K562 (cell line): ENCODE measurements around the gene GLMP. TPM values are rescaled to one million over a fixed set of nuclear protein-coding genes. Genes with fewer than 3 reads are reported as not detected.

Experiments
- ARNT ChIP-seq, 2 experiments: fragments of 450-650 bp; IDR thresholded peaks; 2 replicates each; pipeline ENCODE4 v1.6.1; 2016; ENCODE audit warnings: mild to moderate bottlenecking in 1 of 2
- BMI1 ChIP-seq: fragments of 150-350 bp; IDR thresholded peaks from 2 replicates; pipeline ENCODE4 v1.6.1; 2014; ENCODE audit warnings: low read length
- CTBP1 ChIP-seq: fragments of 450-650 bp; IDR thresholded peaks from 2 replicates; pipeline ENCODE4 v1.6.1; 2016; ENCODE audit warnings: borderline replicate concordance
- DMBX1 ChIP-seq: fragments of 250-450 bp; sonication (Bioruptor Pico); IDR thresholded peaks from 2 replicates; pipeline ENCODE4 v1.8.0; 2022; ENCODE audit warnings: inconsistent platforms, mild to moderate bottlenecking, moderate library complexity, borderline replicate concordance
- GATAD2B ChIP-seq: fragments of 450-650 bp; IDR thresholded peaks from 2 replicates; pipeline ENCODE4 v1.6.1; 2017; ENCODE audit warnings: mild to moderate bottlenecking, borderline replicate concordance
- MAFF ChIP-seq: IDR thresholded peaks from 2 replicates; pipeline ENCODE4 v1.6.1; 2012; ENCODE audit warnings: low read length, improper control_type of control experiment
- MYC ChIP-seq, 2 experiments: fragments of 250-450 bp in 1 of 2; sonication (Bioruptor Pico) in 1 of 2; IDR thresholded peaks; 2 replicates each; pipeline versions ENCODE4 v1.5.1 to v1.6.1; 2012 to 2021; ENCODE audit warnings: low read depth in 2 of 2, borderline replicate concordance in 1 of 2, improper control_type of control experiment in 1 of 2, low read length in 1 of 2, mild to moderate bottlenecking in 1 of 2, moderate library complexity in 1 of 2
- PML ChIP-seq: IDR thresholded peaks from 2 replicates; pipeline ENCODE4 v1.6.1; 2012; ENCODE audit warnings: low read length, inconsistent platforms
- SREBF1 ChIP-seq: fragments of 150-350 bp; IDR thresholded peaks from 2 replicates; pipeline ENCODE4 v1.6.1; 2014; ENCODE audit warnings: antibody characterized with exemption, low read depth, low read length, borderline replicate concordance
- U2AF1 ChIP-seq: fragments of 200-400 bp; formaldehyde crosslinking; optimal IDR thresholded peaks from 2 replicates; pipeline ENCODE3; 2017; ENCODE audit warnings: mild to moderate bottlenecking, low read depth, low read length, moderate library complexity
- ZBED1 ChIP-seq: IDR thresholded peaks from 2 replicates; pipeline ENCODE4 v1.6.1; 2014
- ZBTB26 ChIP-seq: fragments of 450-650 bp; formaldehyde crosslinking; IDR thresholded peaks from 2 replicates; pipeline ENCODE4 v1.4.0; 2022; ENCODE audit warnings: missing genetic modification characterization
- ZFPM2 ChIP-seq: fragments of 250-450 bp; sonication (Bioruptor Pico); IDR thresholded peaks from 2 replicates; pipeline ENCODE4 v1.5.1; 2022; ENCODE audit warnings: mild to moderate bottlenecking
- ZNF140 ChIP-seq: fragments of 250-450 bp; sonication (Bioruptor Pico); IDR thresholded peaks from 2 replicates; pipeline ENCODE4 v1.8.0; 2021; ENCODE audit warnings: moderate library complexity, mild to moderate bottlenecking, inconsistent platforms
- ZNF212 ChIP-seq: fragments of 450-650 bp; formaldehyde crosslinking; IDR thresholded peaks from 2 replicates; pipeline ENCODE4 v1.4.0; 2020; ENCODE audit warnings: mild to moderate bottlenecking
- ZNF318 ChIP-seq, 2 experiments: fragments of 450-650 bp; IDR thresholded peaks; 2 replicates each; pipeline ENCODE4 v1.6.1; 2016; ENCODE audit warnings: mild to moderate bottlenecking in 2 of 2, borderline replicate concordance in 1 of 2, low read depth in 1 of 2, moderate library complexity in 1 of 2
- ZNF408 ChIP-seq: fragments of 250-450 bp; sonication (Bioruptor Pico); IDR thresholded peaks from 2 replicates; pipeline ENCODE4 v1.4.0; 2020; ENCODE audit warnings: low read depth, mild to moderate bottlenecking, moderate library complexity
- ZNF584 ChIP-seq: fragments of 200-800 bp; sonication (Bioruptor generic); IDR thresholded peaks from 2 replicates; pipeline ENCODE4 v1.6.1; 2016; ENCODE audit warnings: low read depth, mild to moderate bottlenecking, missing genetic modification characterization, missing compliant biosample characterization
- ZNF586 ChIP-seq: fragments of 450-650 bp; formaldehyde crosslinking; conservative IDR thresholded peaks from 2 replicates; pipeline ENCODE4 v1.4.0; 2020; ENCODE audit warnings: mild to moderate bottlenecking, moderate library complexity
- ZNF696 ChIP-seq: fragments of 250-450 bp; sonication (Bioruptor Pico); conservative IDR thresholded peaks from 2 replicates; pipeline ENCODE4 v1.4.0; 2020; ENCODE audit warnings: mild to moderate bottlenecking, moderate library complexity
- polyA plus RNA-seq, 8 experiments: library from polyadenylated mRNA; depleted of rRNA in 4 of 8; stranded (reverse) in 5 of 8; unstranded in 3 of 8; fragments of >200 nt; fragmentation: Nextera tagmentation in 2 of 8; fragmentation: Illumina TruSeq in 1 of 8; extraction: Ambion mirVana in 2 of 8; extraction: Trizol in 1 of 8; gene quantifications; 2 replicates each; pipeline versions ENCODE4 v1.2.1 to v1.2.3, GENCODE V29; 2011 to 2014; ENCODE audit warnings: inconsistent platforms in 1 of 8, missing spikeins in 1 of 8
- total RNA-seq, 7 experiments: library from RNA; depleted of rRNA in 6 of 7; stranded (reverse); fragments of >200 nt in 6 of 7; fragmentation: Illumina TruSeq in 2 of 7; extraction: Trizol in 2 of 7; gene quantifications; 2 replicates each; pipeline versions ENCODE4 v1.2.1 to v1.2.3, GENCODE V29; 2011 to 2021; ENCODE audit warnings: low replicate concordance in 1 of 7

Gene GLMP
- total and polyA plus RNA-seq, 9 of the 15 experiments (the other 6 are each of a cell fraction or from before 2014, with no cell fraction given), result 8.3 to 28.2 (median 22.4) TPM

DNA sequence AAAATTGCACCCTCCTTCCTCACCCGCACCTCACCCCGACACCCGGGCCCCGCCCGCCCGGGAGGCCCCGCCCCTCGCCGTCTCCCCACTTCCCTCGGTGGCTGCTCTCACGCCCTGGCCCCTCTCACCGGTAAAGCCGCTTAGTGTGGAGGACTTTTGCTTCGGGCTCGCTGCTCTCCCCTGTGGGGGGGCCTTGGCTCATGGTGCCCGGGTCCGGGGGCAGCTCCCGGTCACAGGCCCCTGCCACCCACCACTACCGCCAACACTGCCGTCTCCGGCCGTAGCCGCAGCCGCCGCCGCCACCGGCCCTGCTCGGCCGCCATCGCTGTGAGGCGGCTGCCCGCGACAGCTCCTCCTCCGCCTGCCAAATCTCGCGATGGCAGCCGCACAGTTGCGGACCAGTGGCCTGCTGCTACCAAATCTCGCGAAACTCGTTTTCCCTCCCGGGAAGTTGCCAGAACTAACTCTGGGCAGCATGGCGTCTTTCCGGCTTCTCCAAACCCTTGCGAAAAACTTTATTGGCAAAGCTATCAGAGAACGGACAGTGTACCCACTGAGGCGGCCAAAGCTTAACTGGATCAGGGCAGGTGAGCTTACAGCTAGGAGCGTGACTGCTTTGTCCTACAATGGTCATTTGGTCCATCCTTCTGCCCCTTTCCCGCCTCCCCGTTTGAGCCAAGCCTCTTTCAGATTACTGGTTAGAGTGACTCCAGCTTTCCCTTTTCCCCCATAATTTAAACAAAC is 12.8 kb downstream of the GLMP start, which contains the start of gene SMG5 (continued):
- no peak for TF ChIP-seq ZNF318 (IDR thresholded peaks at IDR 0.05; ENCODE audit: borderline replicate concordance in 1 of 2, low read depth in 1 of 2)
- no peak for TF ChIP-seq ZNF586 (CRISPR knock-in tag)
- peak; percentile 86 for TF ChIP-seq MYC (IDR thresholded peaks at IDR 0.05; ENCODE audit: low read depth, low read length)
- TF ChIP-seq MYC (CRISPR knock-in tag; IDR thresholded peaks at IDR 0.05; ENCODE audit: borderline replicate concordance, low read depth), result no peak
- no peak for TF ChIP-seq ZFPM2 (CRISPR knock-in tag)
- TF ChIP-seq DMBX1, result no peak
- no peak for TF ChIP-seq SREBF1
- peak; percentile 37; the same call in 1 of the 2 replicates for TF ChIP-seq ZBED1
- TF ChIP-seq BMI1, result no peak
- TF ChIP-seq U2AF1, result no peak
- TF ChIP-seq ZNF696 (CRISPR knock-in tag), result no peak
- TF ChIP-seq ZNF408, result no peak
- TF ChIP-seq ARNT (IDR thresholded peaks at IDR 0.05), result no peak; a peak in 1 of 4 replicates
- peak; percentile 54; the same call in 1 of the 2 replicates for TF ChIP-seq CTBP1
- peak; percentile 78; the same call in 1 of the 2 replicates for TF ChIP-seq MAFF
- TF ChIP-seq ZNF140 (CRISPR knock-in tag), result no peak
- 0 out of 2 replicates have a peak, but pooled peaks have one; percentile 72 for TF ChIP-seq PML
- no peak for TF ChIP-seq GATAD2B
- TF ChIP-seq ZBTB26 (CRISPR knock-in tag), result no peak
- no peak for TF ChIP-seq ZNF584 (CRISPR knock-in tag)
- TF ChIP-seq ZNF212, result no peak
